ENCODE measurements around the gene ARFGAP1. TPM values are rescaled to one million over a fixed set of nuclear protein-coding genes. Genes with fewer than 3 reads are reported as not detected.

Gene ARFGAP1
- polyA plus RNA-seq, 1 donor (not counting 4 experiments of a cell fraction or from before 2014, with no cell fraction given): 31.5 TPM

GRCh38 chr20:63327231-63327745 is 54.7 kb downstream of the ARFGAP1 start:
- DNase-seq (ENCODE audit: low read depth, low spot score): no peak
- Histone ChIP-seq H2AFZ (ENCODE audit: control insufficient read depth, low read length) (no peak overlapping the region), H3K36me3 (ENCODE audit: control insufficient read depth in 2 of 2, extremely low read depth in 1 of 2, insufficient read depth in 2 of 2, low read length in 2 of 2) (no peaks in the 10 kb centered on the region), H3K9ac (ENCODE audit: control insufficient read depth, extremely low read depth, insufficient read depth, low read length) (no peak overlapping the region), H3K4me3 (ENCODE audit: control insufficient read depth in 2 of 3, extremely low read depth in 1 of 3, insufficient read depth in 2 of 3, low read depth in 1 of 3, low read length in 3 of 3) (no peak overlapping the region), H3K27ac (ENCODE audit: control insufficient read depth, insufficient read depth, low read length) (no peak overlapping the region), H3K4me2 (ENCODE audit: control insufficient read depth, extremely low read depth, insufficient read depth, low read depth, low read length) (no peak overlapping the region), H3K4me1 (ENCODE audit: control insufficient read depth, extremely low read depth, insufficient read depth, low read length) (no peaks in the 10 kb centered on the region), H3K27me3 (ENCODE audit: control insufficient read depth, extremely low read depth, insufficient read depth, low read length) (peaks cover 20% of the 10 kb centered on the region), H3K9me3 (ENCODE audit: control insufficient read depth, low read depth, low read length) (peaks cover 2% of the 10 kb centered on the region), H4K20me1 (ENCODE audit: control insufficient read depth, extremely low read depth, insufficient read depth, low read length) (no peaks in the 10 kb centered on the region), H3K9me1 (ENCODE audit: control insufficient read depth, extremely low read depth, insufficient read depth, low read length) (no peaks in the 10 kb centered on the region), H3K79me2 (ENCODE audit: control insufficient read depth, insufficient read depth, low read length) (no peaks in the 10 kb centered on the region)
- FAIRE-seq: no peak
- no peak for TF ChIP-seq CTCF (optimal IDR thresholded peaks at IDR 0.05 in 1 of 3, IDR thresholded peaks at IDR 0.05 in 1 of 3, conservative IDR thresholded peaks at IDR 0.05 in 1 of 3; ENCODE audit: extremely low read depth in 1 of 3, insufficient read depth in 2 of 3, low read length in 3 of 3)
- TF ChIP-seq EZH2 (IDR thresholded peaks at IDR 0.05; ENCODE audit: low read length): no peak
- dilution Hi-C loops (cut with MboI; ENCODE audit: extremely low pct_ligation_motif_present, low sequenced_read_pairs): no loop called here

DNA sequence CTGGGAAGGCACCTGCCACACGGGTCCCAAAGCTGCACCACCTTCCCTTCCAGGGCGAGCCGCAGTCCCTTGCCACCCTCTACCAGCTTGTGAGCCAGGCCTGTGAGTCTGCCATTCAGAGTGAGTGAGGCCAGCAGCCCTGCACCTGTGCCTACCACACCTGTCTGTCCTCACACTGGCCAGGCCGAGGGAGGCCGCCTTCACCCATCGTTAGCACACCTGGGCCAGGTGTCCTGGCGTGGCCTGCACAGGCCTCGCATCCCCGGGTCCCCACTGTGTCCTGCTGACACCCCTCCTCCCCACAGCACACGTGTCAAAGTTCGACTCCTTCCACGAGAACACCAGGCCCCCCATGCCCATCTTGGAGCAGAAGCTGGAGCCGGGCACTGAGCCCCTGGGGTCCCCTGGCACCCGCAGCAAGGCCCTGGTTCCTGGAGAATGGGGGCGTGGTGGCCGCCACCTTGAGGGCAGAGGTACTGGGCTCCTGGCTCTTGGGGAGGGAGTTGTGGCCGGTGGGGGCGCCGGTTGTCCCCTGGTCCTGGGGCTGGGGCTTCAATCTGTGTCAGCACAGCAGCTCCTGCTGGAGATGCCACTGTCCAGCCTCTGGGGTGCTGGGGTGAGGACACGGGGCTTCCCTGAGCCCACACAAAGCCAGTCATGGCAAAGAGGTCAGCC is 55.5 kb downstream of the ARFGAP1 start:
- dilution Hi-C loops (cut with MboI; ENCODE audit: extremely low pct_ligation_motif_present, low sequenced_read_pairs): no loop called here
- Histone ChIP-seq H3K4me3 (ENCODE audit: control insufficient read depth in 2 of 3, extremely low read depth in 1 of 3, insufficient read depth in 2 of 3, low read depth in 1 of 3, low read length in 3 of 3) (no peak overlapping the region), H3K4me2 (ENCODE audit: control insufficient read depth, extremely low read depth, insufficient read depth, low read depth, low read length) (no peak overlapping the region), H4K20me1 (ENCODE audit: control insufficient read depth, extremely low read depth, insufficient read depth, low read length) (no peaks in the 10 kb centered on the region), H3K4me1 (ENCODE audit: control insufficient read depth, extremely low read depth, insufficient read depth, low read length) (no peaks in the 10 kb centered on the region), H3K9me3 (ENCODE audit: control insufficient read depth, low read depth, low read length) (peaks cover 2% of the 10 kb centered on the region), H3K27me3 (ENCODE audit: control insufficient read depth, extremely low read depth, insufficient read depth, low read length) (peaks cover 12% of the 10 kb centered on the region), H3K27ac (ENCODE audit: control insufficient read depth, insufficient read depth, low read length) (no peak overlapping the region), H3K79me2 (ENCODE audit: control insufficient read depth, insufficient read depth, low read length) (no peaks in the 10 kb centered on the region), H2AFZ (ENCODE audit: control insufficient read depth, low read length) (no peak overlapping the region), H3K9ac (ENCODE audit: control insufficient read depth, extremely low read depth, insufficient read depth, low read length) (no peak overlapping the region), H3K9me1 (ENCODE audit: control insufficient read depth, extremely low read depth, insufficient read depth, low read length) (no peaks in the 10 kb centered on the region), H3K36me3 (ENCODE audit: control insufficient read depth in 2 of 2, extremely low read depth in 1 of 2, insufficient read depth in 2 of 2, low read length in 2 of 2) (no peaks in the 10 kb centered on the region)
- TF ChIP-seq EZH2 (IDR thresholded peaks at IDR 0.05; ENCODE audit: low read length) (no peak), CTCF (optimal IDR thresholded peaks at IDR 0.05 in 1 of 3, IDR thresholded peaks at IDR 0.05 in 1 of 3, conservative IDR thresholded peaks at IDR 0.05 in 1 of 3; ENCODE audit: extremely low read depth in 1 of 3, insufficient read depth in 2 of 3, low read length in 3 of 3) (no peak)
- FAIRE-seq (no peak), DNase-seq (ENCODE audit: low read depth, low spot score) (no peak)
